Mammary epithelial cell (primary cell): ENCODE data around the gene RBM47.

ENCODE experiments used
- CTCF ChIP-seq, 2 donors: IDR thresholded peaks in 1 of 2; conservative IDR thresholded peaks in 1 of 2; 2 replicates each; pipeline ENCODE4 v1.5.1; 2011 to 2012; ENCODE audit warnings: inconsistent platforms in 2 of 2, low read length in 2 of 2, mild to moderate bottlenecking in 2 of 2, control low read depth in 1 of 2, low read depth in 1 of 2; ENCODE audit not compliant: insufficient read depth in 1 of 2; ENCODE audit errors: extremely low read depth in 1 of 2
- EZH2 ChIP-seq: IDR thresholded peaks from 2 replicates; pipeline ENCODE4 v1.6.1; 2012; ENCODE audit warnings: low read length, inconsistent platforms, borderline replicate concordance

GRCh38 chr4:40403081-40403480 lies 226.6 kb downstream of the RBM47 start:
- TF ChIP-seq CTCF (conservative IDR thresholded peaks at IDR 0.05 in 1 of 2, IDR thresholded peaks at IDR 0.05 in 1 of 2; ENCODE audit: extremely low read depth in 1 of 2, insufficient read depth in 1 of 2, low read depth in 1 of 2, low read length in 2 of 2) = no peak
- TF ChIP-seq EZH2 = no peak
